ENCODE results near the gene AGRP.

- no peak for TF ChIP-seq CTCF (IDR thresholded peaks at IDR 0.05; ENCODE audit: borderline replicate concordance, extremely low read depth, low read length, poor library complexity, severe bottlenecking)
- no peak for TF ChIP-seq EZH2 (IDR thresholded peaks at IDR 0.05; ENCODE audit: borderline replicate concordance, low read depth, low read length, severe bottlenecking)
Observed at GRCh38 chr16:67449739-67450138, 33.6 kb downstream of the AGRP start.
